ENCODE data around the gene NDUFAF2.

GRCh38 chr5:61089351-61089750, 144.3 kb downstream of the NDUFAF2 start:
- TF ChIP-seq, protein P1, sequence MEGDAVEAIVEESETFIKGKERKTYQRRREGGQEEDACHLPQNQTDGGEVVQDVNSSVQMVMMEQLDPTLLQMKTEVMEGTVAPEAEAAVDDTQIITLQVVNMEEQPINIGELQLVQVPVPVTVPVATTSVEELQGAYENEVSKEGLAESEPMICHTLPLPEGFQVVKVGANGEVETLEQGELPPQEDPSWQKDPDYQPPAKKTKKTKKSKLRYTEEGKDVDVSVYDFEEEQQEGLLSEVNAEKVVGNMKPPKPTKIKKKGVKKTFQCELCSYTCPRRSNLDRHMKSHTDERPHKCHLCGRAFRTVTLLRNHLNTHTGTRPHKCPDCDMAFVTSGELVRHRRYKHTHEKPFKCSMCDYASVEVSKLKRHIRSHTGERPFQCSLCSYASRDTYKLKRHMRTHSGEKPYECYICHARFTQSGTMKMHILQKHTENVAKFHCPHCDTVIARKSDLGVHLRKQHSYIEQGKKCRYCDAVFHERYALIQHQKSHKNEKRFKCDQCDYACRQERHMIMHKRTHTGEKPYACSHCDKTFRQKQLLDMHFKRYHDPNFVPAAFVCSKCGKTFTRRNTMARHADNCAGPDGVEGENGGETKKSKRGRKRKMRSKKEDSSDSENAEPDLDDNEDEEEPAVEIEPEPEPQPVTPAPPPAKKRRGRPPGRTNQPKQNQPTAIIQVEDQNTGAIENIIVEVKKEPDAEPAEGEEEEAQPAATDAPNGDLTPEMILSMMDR (IDR thresholded peaks at IDR 0.05): no peak
- TF ChIP-seq POLR2A (IDR thresholded peaks at IDR 0.05) (no peak), POLR2AphosphoS5 (IDR thresholded peaks at IDR 0.05) (no peak)

Data from prostate gland (tissue), 2 donors.